ENCODE measurements around the gene ADAMTS3.

Gene ADAMTS3

GRCh38 chr4:72500214-72500613, 68.8 kb downstream of the ADAMTS3 start:
- ChIA-PET POLR2A (no interaction called here), CTCF (no interaction called here)
- DNase-seq (ENCODE audit: low read depth, low spot score), result no peak
- H3K4me3 ChIP-seq (ENCODE audit: low read depth, low read length), result no peak overlapping the region
- no peak for TF ChIP-seq CTCF (IDR thresholded peaks at IDR 0.05; ENCODE audit: insufficient read depth, low read length, missing control alignments)

GRCh38 chr4:72496119-72496518, 72.9 kb downstream of the ADAMTS3 start:
- ChIA-PET POLR2A (no interaction called here), CTCF (interaction anchor here (0.8 to 3.8 kb wide), 7 partner anchors 28 to 201 kb away, joined by 3 to 21 read pairs (median 3); no protein-coding TSS in a partner anchor)
- no peak for TF ChIP-seq CTCF (IDR thresholded peaks at IDR 0.05; ENCODE audit: insufficient read depth, low read length, missing control alignments)
- DNase-seq (ENCODE audit: low read depth, low spot score), result no peak
- H3K4me3 ChIP-seq (ENCODE audit: low read depth, low read length), result no peak overlapping the region

DNA sequence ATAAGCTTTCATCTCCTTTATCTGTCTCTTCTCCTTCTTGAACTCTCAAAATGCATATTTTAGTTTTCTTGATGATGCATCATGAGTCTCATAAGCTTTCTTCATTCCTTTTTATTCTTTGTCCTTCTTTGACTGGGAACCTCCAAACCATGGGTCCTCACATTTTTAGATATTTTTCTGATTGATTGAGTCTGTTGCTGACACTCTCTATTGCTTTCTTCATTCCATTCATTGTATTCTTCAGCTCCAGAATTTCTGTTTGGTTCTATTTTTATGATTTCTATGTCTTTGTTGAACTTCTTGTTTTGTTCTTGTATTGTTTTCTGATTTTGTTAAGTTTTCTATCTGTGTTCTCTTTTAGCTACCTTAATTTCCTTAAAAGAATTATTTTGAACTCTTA, 74.9 kb downstream of the ADAMTS3 start:
- no peak for TF ChIP-seq CTCF (IDR thresholded peaks at IDR 0.05; ENCODE audit: insufficient read depth, low read length, missing control alignments)
- no peak for DNase-seq (ENCODE audit: low read depth, low spot score)
- H3K4me3 ChIP-seq (ENCODE audit: low read depth, low read length), result no peak overlapping the region
- POLR2A ChIA-PET, result no interaction called here
- CTCF ChIA-PET, result interaction anchor here (0.9 to 1.1 kb wide), 2 partner anchors 167 to 169 kb away, joined by 3 read pairs; no protein-coding TSS in a partner anchor

GRCh38 chr4:72489267-72489666, 79.8 kb downstream of the ADAMTS3 start:
- no peak for DNase-seq (ENCODE audit: low read depth, low spot score)
- no peak overlapping the region for H3K4me3 ChIP-seq (ENCODE audit: low read depth, low read length)
- CTCF ChIA-PET, result interaction anchor here (1.2 kb wide), 1 partner anchor 8 kb away, joined by 3 read pairs; no protein-coding TSS in a partner anchor
- no peak for TF ChIP-seq CTCF (IDR thresholded peaks at IDR 0.05; ENCODE audit: insufficient read depth, low read length, missing control alignments)
- POLR2A ChIA-PET, result no interaction called here

- POLR2A ChIA-PET, result no interaction called here
- H3K4me3 ChIP-seq (ENCODE audit: low read depth, low read length), result no peak overlapping the region
- DNase-seq (ENCODE audit: low read depth, low spot score), result no peak
- TF ChIP-seq CTCF (IDR thresholded peaks at IDR 0.05; ENCODE audit: insufficient read depth, low read length, missing control alignments), result no peak
- CTCF ChIA-PET, result no interaction called here
Measured at GRCh38 chr4:72486991-72487390, 82.0 kb downstream of the ADAMTS3 start.

DNA sequence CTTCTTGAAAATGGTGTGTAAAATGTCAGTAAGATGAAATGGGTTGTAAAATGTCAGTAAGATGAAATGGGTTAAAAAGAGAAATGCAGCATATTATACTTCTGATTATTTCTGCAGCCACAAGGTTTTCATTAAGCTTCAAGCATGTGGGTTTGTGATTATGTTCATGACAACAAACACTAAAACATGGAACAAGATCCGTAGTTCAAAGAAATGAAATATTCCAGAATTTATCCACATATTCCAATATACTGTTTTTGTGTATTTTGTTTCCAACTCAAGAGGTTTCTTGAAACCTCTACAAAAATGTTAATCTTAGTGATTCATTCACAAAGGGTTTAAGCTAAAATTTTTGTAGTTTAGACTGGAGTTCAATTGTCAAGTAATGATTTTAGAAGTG, 84.0 kb downstream of the ADAMTS3 start:
- POLR2A ChIA-PET, result no interaction called here
- no peak for DNase-seq (ENCODE audit: low read depth, low spot score)
- H3K4me3 ChIP-seq (ENCODE audit: low read depth, low read length), result no peak overlapping the region
- CTCF ChIA-PET, result no interaction called here
- no peak for TF ChIP-seq CTCF (IDR thresholded peaks at IDR 0.05; ENCODE audit: insufficient read depth, low read length, missing control alignments)

Data from AG04449 (cell line).